ENCODE results near the gene LSM8.

GRCh38 chr7:118184565-118184940, 589 bp downstream of the LSM8 start:
- TF ChIP-seq, protein P1, sequence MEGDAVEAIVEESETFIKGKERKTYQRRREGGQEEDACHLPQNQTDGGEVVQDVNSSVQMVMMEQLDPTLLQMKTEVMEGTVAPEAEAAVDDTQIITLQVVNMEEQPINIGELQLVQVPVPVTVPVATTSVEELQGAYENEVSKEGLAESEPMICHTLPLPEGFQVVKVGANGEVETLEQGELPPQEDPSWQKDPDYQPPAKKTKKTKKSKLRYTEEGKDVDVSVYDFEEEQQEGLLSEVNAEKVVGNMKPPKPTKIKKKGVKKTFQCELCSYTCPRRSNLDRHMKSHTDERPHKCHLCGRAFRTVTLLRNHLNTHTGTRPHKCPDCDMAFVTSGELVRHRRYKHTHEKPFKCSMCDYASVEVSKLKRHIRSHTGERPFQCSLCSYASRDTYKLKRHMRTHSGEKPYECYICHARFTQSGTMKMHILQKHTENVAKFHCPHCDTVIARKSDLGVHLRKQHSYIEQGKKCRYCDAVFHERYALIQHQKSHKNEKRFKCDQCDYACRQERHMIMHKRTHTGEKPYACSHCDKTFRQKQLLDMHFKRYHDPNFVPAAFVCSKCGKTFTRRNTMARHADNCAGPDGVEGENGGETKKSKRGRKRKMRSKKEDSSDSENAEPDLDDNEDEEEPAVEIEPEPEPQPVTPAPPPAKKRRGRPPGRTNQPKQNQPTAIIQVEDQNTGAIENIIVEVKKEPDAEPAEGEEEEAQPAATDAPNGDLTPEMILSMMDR (IDR thresholded peaks at IDR 0.05) = no peak
- TF ChIP-seq POLR2A (IDR thresholded peaks at IDR 0.05) = no peak

Measured in testis (tissue), 2 donors.